ENCODE measurements around the gene STX11. TPM values are rescaled to one million over a fixed set of nuclear protein-coding genes. Genes with fewer than 3 reads are reported as not detected.
"Not testable (repeated sequence)": the region's sequence is repeated elsewhere in the genome, so short reads cannot be mapped to it uniquely, and the experiment has no call there.

Gene STX11
- total RNA-seq, 1 experiment from 2014 or later = 1.3 TPM

DNA sequence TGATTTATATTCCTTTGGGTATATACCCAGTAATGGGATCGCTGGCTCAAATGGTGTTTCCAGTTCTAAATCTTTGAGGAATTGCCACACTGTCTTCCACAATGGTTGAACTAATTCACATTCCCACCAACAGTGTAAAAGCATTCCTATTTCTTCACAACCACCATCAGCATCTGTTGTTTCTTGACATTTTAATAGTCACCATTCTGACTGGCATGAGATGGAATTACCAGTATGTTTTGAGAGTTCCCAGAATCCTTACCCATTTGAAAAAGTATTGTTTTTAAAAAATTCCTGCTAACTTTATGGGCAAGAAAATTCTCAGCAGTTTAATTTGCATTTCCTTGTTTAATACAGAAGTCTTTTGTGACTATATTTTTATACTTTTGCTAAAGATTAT, 33.9 kb downstream of the STX11 start:
- not testable (repeated sequence) for H3K27me3 ChIP-seq

DNA sequence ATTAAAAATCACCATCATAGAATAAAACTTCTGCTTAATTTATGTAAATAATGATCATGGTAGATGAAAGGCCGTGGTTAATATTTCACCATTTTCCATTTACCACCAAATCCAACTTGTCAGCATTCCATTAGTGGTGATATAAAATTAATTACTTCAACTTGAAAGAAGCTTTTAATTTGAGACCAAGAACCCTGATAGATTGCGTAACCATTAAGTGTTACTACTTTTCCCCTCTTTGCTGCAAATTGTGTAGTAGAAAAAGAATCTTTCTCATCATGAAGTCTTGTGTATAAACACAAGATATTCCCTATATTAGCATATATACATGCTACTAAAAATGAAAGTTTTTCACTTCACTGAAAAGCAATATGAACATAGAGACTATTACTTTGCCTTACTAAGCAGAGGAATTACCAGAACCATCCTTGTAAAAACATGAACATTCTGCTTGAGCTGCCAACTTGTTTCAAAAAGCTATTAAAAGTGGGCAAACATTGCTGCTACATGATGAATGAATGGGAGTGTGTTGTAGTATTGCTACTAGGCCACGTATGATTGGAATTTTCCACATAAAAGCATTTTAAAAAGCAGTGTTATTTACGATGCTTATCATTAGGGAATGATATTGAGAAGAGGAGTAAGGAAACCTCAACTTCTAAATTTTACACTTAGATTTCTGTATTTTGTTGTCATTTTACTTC, 35.0 kb downstream of the STX11 start:
- no peak overlapping the region for H3K4me3 ChIP-seq
- no peak for DNase-seq
- H3K36me3 ChIP-seq = no peaks in the 10 kb centered on the region
- no peaks in the 10 kb centered on the region for H3K27me3 ChIP-seq
- H3K9me3 ChIP-seq = no peaks in the 10 kb centered on the region

More for the DNA sequence above, 33.9 kb downstream of the STX11 start:
- H3K4me3 ChIP-seq, H3K36me3 ChIP-seq, H3K9me3 ChIP-seq, DNase-seq: not testable (repeated sequence)

DNA sequence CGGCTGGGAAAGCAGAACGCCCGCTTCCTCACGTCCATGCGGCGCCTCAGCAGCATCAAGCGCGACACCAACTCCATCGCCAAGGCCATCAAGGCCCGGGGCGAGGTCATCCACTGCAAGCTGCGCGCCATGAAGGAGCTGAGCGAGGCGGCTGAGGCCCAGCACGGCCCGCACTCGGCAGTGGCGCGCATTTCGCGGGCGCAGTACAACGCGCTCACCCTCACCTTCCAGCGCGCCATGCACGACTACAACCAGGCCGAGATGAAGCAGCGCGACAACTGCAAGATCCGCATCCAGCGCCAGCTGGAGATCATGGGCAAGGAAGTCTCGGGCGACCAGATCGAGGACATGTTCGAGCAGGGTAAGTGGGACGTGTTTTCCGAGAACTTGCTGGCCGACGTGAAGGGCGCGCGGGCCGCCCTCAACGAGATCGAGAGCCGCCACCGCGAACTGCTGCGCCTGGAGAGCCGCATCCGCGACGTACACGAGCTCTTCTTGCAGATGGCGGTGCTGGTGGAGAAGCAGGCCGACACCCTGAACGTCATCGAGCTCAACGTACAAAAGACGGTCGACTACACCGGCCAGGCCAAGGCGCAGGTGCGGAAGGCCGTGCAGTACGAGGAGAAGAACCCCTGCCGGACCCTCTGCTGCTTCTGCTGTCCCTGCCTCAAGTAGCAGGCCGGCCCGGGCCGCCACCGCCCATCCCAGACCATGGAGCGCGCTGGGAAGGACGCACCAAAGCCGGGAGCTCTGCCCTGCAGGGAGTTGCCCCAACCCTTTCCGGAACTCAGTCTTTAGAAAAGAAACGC, 36.7 kb downstream of the STX11 start:
- H3K4me3 ChIP-seq = no peak overlapping the region
- no peaks in the 10 kb centered on the region for H3K27me3 ChIP-seq
- no peak for DNase-seq
- H3K9me3 ChIP-seq = no peaks in the 10 kb centered on the region
- no peaks in the 10 kb centered on the region for H3K36me3 ChIP-seq

DNA sequence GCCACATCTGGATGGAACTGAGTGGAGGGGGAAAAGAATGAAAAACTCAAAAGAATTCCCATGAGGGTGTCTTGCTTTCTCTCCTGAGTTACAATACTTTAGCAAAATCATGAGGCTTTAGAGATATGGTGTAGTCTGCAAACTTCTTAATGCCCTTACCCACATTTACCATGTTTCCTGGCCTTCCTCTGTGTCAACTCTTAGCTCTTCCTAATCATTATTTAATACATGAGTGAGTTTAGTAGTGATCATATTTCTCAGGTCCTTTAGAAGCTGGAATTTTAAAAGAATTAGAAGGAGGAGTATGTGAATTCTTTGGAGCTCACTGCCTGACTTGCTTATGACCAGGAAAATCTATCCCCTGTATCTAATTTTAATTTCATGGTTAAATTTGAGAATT, 39.0 kb downstream of the STX11 start:
- Histone ChIP-seq H3K4me3 (no peak overlapping the region), H3K36me3 (no peaks in the 10 kb centered on the region), H3K27me3 (no peaks in the 10 kb centered on the region), H3K9me3 (no peaks in the 10 kb centered on the region)
- no peak for DNase-seq

DNA sequence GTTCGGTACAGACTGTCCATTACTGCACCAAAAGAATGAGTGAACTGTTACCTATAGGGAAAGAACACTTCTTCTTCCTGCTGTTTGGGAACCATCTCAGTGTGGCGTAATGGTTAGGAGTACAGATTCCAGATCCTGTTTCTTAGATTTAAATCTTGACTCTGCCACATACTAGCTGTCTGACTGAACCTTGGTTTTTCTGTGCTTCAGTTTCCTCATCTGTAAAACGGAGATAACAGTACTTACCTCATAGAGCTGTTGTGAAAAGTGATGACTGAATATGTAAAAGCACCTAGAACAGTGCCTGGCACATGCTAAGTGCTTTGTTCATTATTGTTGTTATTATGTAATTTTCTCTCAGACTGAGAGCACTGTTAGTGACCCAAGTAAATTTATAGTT, 39.8 kb downstream of the STX11 start:
- Histone ChIP-seq H3K27me3 (no peaks in the 10 kb centered on the region), H3K4me3 (no peak overlapping the region), H3K9me3 (no peaks in the 10 kb centered on the region), H3K36me3 (no peaks in the 10 kb centered on the region)
- no peak for DNase-seq

DNA sequence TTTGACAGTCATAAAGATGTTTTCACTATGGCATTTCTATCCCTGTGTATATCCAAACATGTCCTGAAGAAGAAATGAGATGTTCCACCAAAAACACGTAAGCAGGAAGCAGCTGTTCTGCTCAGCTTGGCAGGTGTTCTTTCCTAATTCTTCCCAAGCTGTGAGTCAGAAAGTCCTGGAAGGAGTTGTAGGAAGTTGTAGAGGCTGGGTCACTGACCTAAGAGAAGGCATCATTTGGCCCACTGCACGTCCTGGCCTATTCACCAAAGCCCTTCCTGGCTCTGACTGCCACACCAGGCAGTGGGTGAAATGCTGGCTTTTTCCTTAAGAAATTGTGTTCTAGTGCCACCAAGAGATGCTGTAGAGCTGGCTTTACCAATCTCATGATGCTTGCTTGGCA, 40.3 kb downstream of the STX11 start:
- H3K27me3 ChIP-seq = no peaks in the 10 kb centered on the region
- no peaks in the 10 kb centered on the region for H3K36me3 ChIP-seq
- H3K9me3 ChIP-seq = no peaks in the 10 kb centered on the region
- peak; percentile 89 for DNase-seq
- no peak overlapping the region for H3K4me3 ChIP-seq

DNA sequence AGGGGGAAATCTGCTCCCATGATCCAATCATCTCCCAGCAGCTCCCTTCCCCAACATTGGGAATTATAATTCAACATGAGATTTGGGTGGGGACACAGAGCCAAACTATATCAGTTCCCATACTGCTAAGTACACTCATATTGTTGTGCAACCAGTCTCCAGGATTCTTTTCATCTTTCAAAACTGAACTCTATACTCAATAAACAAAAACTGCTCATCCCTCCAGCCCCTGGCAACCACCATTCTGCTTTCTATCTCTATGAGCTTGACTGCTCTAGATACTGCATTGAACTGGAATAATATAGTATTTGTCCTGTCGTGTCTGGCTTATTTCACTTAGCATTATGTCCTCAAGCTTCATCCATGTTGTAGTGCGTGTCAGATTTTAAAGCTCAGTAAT, 42.9 kb downstream of the STX11 start:
- Histone ChIP-seq H3K4me3 (no peak overlapping the region), H3K9me3 (no peaks in the 10 kb centered on the region), H3K27me3 (no peaks in the 10 kb centered on the region), H3K36me3 (no peaks in the 10 kb centered on the region)
- no peak for DNase-seq

DNA sequence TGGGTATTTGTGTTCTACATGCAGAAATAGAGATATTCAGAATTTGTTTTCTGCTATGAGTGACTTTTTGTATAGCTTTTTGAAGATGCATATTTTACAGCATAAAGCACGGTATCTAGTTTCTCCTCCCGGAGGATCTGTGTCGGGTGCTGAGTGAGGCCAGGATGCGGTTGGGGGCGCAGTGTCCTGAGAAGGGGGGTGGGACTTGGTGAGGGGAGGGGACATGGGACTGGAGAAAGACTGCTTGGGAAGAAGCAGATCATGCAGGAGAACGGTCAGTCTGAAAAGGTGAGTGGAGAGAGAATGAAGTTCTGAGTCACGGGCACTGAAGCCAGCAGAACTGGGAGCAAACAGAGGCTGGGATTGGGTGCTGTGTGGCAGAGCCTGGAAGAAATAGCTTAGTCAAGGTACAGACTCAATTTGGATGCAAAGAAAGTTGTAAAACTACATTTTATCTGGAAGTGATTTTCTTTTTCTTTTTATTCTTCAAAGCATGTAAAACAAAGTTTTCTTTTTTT, 44.0 kb downstream of the STX11 start:
- Histone ChIP-seq H3K36me3 (no peaks in the 10 kb centered on the region), H3K27me3 (no peaks in the 10 kb centered on the region), H3K4me3 (no peak overlapping the region), H3K9me3 (no peaks in the 10 kb centered on the region)
- DNase-seq = no peak

DNA sequence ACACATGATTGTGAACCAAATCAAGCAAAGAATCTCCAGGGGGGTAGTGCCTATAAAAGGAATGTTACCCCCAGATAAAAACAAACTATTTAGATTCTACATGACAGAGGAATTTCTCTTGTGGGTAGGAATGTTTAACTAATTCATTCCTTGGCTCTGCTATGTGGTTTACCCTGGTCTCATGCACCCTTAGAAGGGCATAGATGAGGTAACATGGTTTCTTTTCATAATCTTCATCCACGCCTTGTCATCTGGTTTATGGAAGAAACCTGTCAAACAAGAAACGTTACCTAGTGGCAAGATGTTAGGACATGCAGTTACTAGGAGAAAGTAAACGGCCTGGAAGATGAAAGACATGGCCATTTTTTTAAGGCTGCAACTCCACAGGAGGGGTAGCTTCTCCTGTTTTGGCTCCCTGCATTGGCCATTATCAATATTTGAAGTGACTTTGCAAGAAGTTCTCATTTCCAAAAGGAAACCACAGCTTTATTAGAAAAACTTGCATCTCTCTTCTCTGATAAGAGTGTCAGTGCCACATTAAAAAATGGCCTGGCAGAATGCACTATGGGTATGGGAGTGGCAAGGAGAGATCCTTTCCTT, 45.5 kb downstream of the STX11 start:
- no peak for DNase-seq
- no peaks in the 10 kb centered on the region for H3K9me3 ChIP-seq
- H3K27me3 ChIP-seq = no peaks in the 10 kb centered on the region

DNA sequence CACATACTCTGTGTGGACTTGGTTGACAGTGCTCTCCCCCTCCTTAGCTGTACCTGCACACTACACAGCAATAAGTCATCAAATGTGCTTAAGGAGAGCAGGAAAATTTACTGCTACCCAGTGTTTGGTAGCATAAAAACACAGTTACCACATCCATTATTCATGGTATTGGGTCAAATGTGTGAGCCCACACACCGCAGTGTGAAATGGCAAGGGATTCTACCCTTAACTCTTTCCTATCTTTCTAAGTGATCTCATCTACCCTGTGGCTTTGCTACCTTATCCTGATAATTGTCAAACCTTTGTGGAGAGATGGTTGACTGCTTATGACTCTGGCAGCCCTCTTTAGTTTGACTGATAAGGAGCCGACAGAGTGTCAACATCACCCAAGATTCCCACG, 47.6 kb downstream of the STX11 start:
- Histone ChIP-seq H3K27me3 (no peaks in the 10 kb centered on the region), H3K9me3 (peaks cover 6% of the 10 kb centered on the region), H3K4me3 (no peak overlapping the region), H3K36me3 (no peaks in the 10 kb centered on the region)
- no peak for DNase-seq

More for the DNA sequence above, 45.5 kb downstream of the STX11 start:
- H3K36me3 ChIP-seq = no peaks in the 10 kb centered on the region
- H3K4me3 ChIP-seq = no peak overlapping the region

DNA sequence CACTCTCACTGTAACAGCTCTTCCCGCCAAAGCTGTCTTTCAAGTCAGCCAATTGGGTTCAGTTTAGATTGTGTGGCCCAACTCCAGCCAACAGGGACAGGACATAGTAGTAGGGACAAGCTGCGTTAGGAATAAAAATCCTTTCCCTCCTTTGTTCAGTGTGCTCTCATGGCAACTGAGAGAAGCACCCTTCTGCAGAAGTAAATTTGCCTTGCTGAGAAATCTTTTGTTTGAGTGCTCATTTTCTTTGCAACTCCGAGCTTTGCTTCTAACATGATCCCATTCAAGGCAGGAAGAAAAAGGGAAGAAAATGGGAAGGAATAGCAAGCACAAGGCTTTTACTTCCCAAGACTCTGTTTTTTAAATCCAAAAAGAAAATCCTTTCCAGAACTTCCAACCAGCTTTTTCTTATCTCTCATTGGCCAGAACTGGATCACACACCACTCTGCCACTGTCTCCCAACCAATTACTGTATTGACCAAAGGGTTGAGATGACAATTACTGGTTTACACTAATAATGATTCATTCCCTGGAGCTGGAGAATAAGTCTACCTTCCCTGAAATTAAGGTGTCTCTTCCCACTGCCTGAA, 52.7 kb downstream of the STX11 start:
- H3K36me3 ChIP-seq = no peaks in the 10 kb centered on the region
- H3K27me3 ChIP-seq = peaks cover 6% of the 10 kb centered on the region; the same call in 1 of the 2 replicates
- no peak overlapping the region for H3K4me3 ChIP-seq
- DNase-seq = no peak
- H3K9me3 ChIP-seq = peaks cover 18% of the 10 kb centered on the region

DNA sequence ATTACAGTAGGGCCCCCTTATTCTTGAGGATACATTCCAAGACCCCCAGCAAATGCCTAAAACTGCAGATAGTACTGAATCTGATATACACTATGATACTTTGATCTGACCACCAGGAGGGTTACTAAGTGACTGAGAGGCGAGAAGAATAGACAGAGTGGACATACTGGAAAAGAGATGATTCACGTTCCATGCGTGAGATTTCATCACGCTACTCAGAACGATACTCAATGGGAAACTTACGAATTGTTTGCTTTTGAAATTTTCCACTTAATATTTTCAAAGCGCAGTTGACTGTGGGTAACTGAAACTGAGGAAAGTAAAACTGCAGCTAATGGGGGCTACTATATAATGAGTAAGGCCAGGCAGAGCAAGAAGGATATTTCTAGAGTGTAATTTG, 60.8 kb downstream of the STX11 start:
- Histone ChIP-seq H3K36me3 (no peaks in the 10 kb centered on the region), H3K4me3 (no peak overlapping the region), H3K9me3 (no peaks in the 10 kb centered on the region; the same call in 1 of the 2 replicates), H3K27me3 (peaks cover 5% of the 10 kb centered on the region; the same call in 1 of the 2 replicates)
- DNase-seq = no peak

DNA sequence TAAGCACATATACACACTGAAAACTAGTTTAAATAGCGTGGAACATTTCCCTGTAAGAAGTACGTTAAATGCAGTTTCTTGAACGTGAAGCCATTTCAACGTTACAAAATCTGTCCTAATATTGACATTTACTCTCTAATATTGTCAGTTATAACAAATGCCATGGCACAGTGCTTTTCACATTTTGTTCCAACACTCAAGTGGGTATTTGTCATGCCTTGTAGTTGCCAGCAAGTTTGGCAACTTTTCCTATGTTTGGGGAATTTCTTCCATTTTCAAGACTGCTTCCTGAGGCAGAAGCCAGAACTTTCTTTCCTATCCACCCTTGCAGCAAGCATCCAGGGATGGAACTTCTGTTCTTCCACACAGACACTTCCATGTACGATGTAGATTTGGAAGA, 63.0 kb downstream of the STX11 start:
- Histone ChIP-seq H3K9me3 (no peaks in the 10 kb centered on the region; the same call in 1 of the 2 replicates), H3K36me3 (no peaks in the 10 kb centered on the region), H3K27me3 (no peaks in the 10 kb centered on the region), H3K4me3 (no peak overlapping the region)
- no peak for DNase-seq

DNA sequence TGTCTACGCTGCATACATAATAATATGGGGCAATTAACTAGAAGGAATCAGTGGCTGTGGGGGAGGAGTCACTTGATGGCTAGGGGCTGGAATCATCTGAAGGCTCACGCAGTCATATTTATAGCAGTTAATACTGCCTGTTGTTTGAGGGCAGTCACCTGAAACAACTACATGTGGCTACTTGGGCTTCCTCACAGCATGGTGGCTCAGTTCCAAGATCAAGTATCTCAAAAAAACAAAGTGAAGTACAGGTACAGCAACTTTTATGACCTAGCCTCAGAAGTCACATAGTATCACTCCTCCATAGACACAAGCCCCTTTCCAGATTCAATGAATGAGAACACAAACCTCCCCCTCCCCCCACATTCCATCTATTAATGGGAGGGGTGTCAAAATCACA, 63.7 kb downstream of the STX11 start:
- Histone ChIP-seq H3K4me3 (no peak overlapping the region), H3K9me3 (no peaks in the 10 kb centered on the region), H3K27me3 (no peaks in the 10 kb centered on the region), H3K36me3 (no peaks in the 10 kb centered on the region)
- no peak for DNase-seq

DNA sequence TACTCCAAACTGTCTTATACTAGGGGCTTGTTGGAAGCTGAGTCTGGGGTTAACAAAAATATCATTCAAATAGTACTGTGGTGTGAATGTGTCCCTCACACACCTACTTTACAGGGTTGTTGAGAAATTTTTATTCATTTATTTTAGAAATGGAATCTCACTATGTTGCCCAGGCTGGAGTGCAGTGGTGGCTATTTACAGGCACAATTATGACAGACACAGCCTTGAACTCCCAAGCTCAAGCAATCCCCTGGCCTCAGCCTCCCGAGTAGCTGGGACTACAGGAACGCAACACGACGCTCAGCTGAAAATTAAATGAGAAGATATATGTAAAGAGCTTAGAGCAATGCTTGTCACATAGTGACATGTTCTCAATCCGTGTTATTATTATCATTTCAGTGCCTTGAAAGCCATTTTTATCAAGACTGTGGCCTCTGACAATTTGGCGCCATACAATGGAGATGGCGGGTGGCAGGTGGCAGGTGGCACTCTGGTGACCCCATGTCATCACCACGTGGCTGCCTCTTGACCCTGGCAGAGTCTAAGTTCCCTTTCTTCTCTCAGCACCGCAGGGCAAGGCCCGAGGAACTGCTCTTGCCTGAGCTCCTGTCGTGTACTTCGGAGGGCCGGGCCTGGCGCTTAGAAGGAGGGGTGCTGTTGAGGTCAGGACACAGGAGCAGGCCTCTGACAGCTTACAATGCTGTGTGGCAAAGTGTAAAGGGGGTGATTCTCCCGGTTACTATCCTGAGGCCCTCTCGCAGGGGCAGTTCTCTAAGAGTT, 64.5 kb downstream of the STX11 start:
- Histone ChIP-seq H3K4me3 (no peak overlapping the region), H3K27me3 (no peaks in the 10 kb centered on the region), H3K9me3 (no peaks in the 10 kb centered on the region), H3K36me3 (no peaks in the 10 kb centered on the region)
- DNase-seq = no peak

DNA sequence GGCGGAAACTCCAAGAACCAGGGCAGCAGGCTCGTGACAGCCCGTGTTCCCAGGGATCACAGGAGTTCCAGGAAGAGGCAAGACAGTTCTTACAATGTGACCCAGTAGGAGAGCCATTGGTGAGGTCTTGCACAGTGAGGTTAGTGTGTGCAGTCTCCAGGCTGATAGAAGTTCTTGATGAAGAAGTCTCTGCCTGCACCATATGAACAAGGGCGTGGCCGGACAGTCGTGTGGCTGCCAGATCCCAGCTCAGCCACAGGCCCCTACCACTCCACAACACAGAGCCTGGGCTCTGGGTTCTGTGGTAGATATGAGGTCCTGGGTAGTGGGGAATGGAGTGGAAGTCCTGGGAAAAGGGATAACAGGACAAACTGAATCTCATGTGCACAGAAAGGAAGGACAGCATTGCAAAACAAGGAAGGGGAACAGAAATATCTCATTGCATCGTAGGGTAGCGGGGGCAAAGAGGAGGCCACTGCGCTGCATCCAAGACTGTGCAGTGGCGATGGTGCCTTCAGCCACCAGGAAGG, 65.2 kb downstream of the STX11 start:
- Histone ChIP-seq H3K36me3 (no peaks in the 10 kb centered on the region), H3K9me3 (no peaks in the 10 kb centered on the region), H3K27me3 (no peaks in the 10 kb centered on the region), H3K4me3 (peak overlapping the region; percentile 64)
- peak; percentile 39 for DNase-seq
